ENCODE measurements around the gene CAPN1.

DNA sequence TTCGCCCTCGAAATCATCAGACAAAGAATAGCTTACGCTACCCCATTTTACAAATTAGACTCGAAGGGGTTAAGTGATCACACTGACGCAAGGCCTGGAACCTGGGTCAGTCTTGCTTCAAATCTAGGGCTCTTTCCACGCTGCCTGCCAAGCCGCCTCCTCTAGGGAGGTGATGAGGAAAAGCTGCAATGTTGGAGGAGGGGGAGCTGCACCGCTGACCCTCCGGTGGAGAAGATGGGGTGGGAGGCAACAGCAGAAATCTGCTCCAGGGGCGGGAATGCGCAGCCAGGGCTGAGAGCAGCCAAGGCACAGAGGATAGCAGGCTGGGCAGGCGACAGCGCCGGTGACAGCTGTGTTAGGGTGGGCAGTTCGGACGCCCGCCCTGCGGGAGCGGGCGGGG, 48.0 kb upstream of the CAPN1 start:
- TF ChIP-seq, protein P1, sequence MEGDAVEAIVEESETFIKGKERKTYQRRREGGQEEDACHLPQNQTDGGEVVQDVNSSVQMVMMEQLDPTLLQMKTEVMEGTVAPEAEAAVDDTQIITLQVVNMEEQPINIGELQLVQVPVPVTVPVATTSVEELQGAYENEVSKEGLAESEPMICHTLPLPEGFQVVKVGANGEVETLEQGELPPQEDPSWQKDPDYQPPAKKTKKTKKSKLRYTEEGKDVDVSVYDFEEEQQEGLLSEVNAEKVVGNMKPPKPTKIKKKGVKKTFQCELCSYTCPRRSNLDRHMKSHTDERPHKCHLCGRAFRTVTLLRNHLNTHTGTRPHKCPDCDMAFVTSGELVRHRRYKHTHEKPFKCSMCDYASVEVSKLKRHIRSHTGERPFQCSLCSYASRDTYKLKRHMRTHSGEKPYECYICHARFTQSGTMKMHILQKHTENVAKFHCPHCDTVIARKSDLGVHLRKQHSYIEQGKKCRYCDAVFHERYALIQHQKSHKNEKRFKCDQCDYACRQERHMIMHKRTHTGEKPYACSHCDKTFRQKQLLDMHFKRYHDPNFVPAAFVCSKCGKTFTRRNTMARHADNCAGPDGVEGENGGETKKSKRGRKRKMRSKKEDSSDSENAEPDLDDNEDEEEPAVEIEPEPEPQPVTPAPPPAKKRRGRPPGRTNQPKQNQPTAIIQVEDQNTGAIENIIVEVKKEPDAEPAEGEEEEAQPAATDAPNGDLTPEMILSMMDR (IDR thresholded peaks at IDR 0.05), result no peak
- TF ChIP-seq POLR2A (IDR thresholded peaks at IDR 0.05), result no peak

All from right lobe of liver (tissue), 4 donors.